Measurements from ENCODE around the gene PRKN.

Gene PRKN

DNA sequence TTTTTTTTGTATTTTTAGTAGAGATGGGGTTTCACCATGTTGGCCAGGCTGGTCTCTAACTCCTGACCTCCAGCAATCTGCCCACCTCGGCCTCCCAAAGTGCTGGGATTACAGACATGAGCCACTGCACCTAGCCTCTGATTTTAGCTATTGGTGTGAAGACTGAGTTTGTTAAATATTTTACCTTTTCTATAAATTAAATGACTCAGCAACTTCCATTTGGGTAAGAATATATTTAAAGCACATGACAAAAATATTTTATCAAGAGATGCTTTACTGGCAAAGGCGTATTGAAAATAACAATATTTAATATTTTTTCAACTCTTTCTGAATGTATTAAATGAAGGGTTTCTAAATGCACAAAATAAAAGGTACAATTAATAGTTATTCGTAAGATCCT lies 1295.0 kb downstream of the PRKN start:
- Histone ChIP-seq H3K27me3 (ENCODE audit: control insufficient read depth, insufficient read depth, low read length, poor library complexity, severe bottlenecking) (no peaks in the 10 kb centered on the region), H3K4me3 (ENCODE audit: insufficient read depth, low read depth, low read length) (no peak overlapping the region), H3K27ac (ENCODE audit: insufficient read depth, low read depth, low read length, poor library complexity, severe bottlenecking) (no peak overlapping the region), H3K4me1 (ENCODE audit: control insufficient read depth, insufficient read depth, low read length) (peaks cover 6% of the 10 kb centered on the region), H3K9me3 (ENCODE audit: control insufficient read depth, low read length) (no peaks in the 10 kb centered on the region), H3K36me3 (ENCODE audit: control insufficient read depth, insufficient read depth, low read length) (no peaks in the 10 kb centered on the region)
- WGBS, 2 experiments = 92 to 100% methylated on average over 1 to 2 of the region's 3 CpGs

- 84 to 93% methylated on average over 1 to 3 of the region's 3 CpGs for WGBS, 2 experiments
- no peaks in the 10 kb centered on the region for H3K36me3 ChIP-seq (ENCODE audit: control insufficient read depth, insufficient read depth, low read length)
- H3K27me3 ChIP-seq (ENCODE audit: control insufficient read depth, insufficient read depth, low read length, poor library complexity, severe bottlenecking) = no peaks in the 10 kb centered on the region
These were observed 1297.6 kb downstream of the PRKN start for GRCh38 chr6:161429921-161430490.

DNA sequence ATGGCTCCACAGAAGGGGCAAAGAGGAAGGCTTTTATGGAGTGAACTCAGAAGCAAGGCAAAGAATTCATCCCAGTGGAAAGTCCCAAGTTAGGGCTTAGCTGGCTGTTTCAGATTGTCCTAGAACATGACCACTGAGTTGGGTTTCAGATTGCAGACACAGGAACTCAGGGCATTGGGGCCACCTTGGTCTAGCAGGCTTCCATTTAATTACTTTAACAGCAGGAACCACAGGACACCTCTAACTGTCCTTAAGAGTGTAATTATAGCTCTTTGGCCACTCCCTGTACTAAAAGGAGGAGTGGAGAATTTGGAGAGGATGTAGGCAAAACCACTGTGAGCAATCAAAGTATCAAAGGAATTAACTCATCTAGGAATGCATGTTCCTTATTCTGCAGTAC lies 1303.1 kb downstream of the PRKN start:
- Histone ChIP-seq H3K9me3 (ENCODE audit: control insufficient read depth, low read length) (no peaks in the 10 kb centered on the region), H3K4me3 (ENCODE audit: insufficient read depth, low read depth, low read length) (no peak overlapping the region), H3K4me1 (ENCODE audit: control insufficient read depth, insufficient read depth, low read length) (no peaks in the 10 kb centered on the region), H3K27me3 (ENCODE audit: control insufficient read depth, insufficient read depth, low read length, poor library complexity, severe bottlenecking) (no peaks in the 10 kb centered on the region), H3K27ac (ENCODE audit: insufficient read depth, low read depth, low read length, poor library complexity, severe bottlenecking) (no peak overlapping the region), H3K36me3 (ENCODE audit: control insufficient read depth, insufficient read depth, low read length) (no peaks in the 10 kb centered on the region)

More at GRCh38 chr6:161429921-161430490, 1297.6 kb downstream of the PRKN start:
- H3K27ac ChIP-seq (ENCODE audit: insufficient read depth, low read depth, low read length, poor library complexity, severe bottlenecking) = no peak overlapping the region
- H3K4me3 ChIP-seq (ENCODE audit: insufficient read depth, low read depth, low read length) = no peak overlapping the region
- no peaks in the 10 kb centered on the region for H3K9me3 ChIP-seq (ENCODE audit: control insufficient read depth, low read length)
- peaks cover 6% of the 10 kb centered on the region for H3K4me1 ChIP-seq (ENCODE audit: control insufficient read depth, insufficient read depth, low read length)

DNA sequence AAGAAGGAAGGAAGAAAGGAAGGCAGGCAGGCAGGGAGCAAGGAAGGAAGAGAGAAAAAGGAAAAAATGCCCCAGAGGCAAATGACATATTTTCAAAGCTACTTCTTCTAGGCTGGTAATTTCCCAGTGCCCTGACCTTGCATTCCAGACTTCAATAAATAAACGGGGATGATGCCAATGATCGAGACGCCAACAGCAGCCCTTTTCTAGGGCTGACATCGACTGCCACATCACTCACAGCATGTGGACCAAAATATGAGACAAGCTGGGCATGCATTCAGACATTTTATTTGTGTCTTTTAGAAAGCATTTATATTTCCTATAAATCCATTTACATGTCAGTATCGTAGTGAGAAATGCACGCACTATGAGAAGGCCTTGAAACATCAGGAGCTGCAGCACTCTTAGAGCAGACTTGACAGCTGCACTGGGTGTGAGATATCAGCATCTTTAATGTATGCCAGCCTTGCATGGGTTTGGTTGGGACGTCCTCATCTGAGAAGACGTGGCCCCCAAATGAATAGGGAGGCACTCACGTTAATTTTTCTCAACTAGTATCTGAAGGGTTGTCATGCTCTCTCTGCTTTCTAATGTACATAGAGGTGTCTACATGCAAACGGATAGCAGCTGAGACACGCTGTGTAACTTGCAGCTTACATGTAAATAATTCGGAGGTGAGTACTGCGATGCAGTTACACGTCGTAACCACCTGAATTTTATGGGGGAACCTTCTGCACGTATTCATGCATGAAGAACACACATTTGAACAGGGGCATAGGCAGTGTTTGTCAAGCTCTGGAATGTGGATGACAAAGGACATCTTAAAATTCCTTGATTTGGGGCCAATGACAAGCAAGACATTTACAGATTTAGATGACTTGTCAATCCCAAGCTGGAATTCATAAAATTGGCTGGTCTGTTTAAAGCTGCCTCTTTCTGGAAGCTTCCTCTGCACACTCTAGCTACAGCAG lies 1304.6 kb downstream of the PRKN start:
- Histone ChIP-seq H3K36me3 (ENCODE audit: control insufficient read depth, insufficient read depth, low read length) (no peaks in the 10 kb centered on the region), H3K9me3 (ENCODE audit: control insufficient read depth, low read length) (no peaks in the 10 kb centered on the region), H3K4me1 (ENCODE audit: control insufficient read depth, insufficient read depth, low read length) (peaks cover 5% of the 10 kb centered on the region), H3K4me3 (ENCODE audit: insufficient read depth, low read depth, low read length) (no peak overlapping the region), H3K27me3 (ENCODE audit: control insufficient read depth, insufficient read depth, low read length, poor library complexity, severe bottlenecking) (no peaks in the 10 kb centered on the region), H3K27ac (ENCODE audit: insufficient read depth, low read depth, low read length, poor library complexity, severe bottlenecking) (no peak overlapping the region)
- 92 to 97% methylated on average over 16 of the region's 16 CpGs for WGBS, 2 experiments

- Histone ChIP-seq H3K4me3 (ENCODE audit: insufficient read depth, low read depth, low read length) (no peak overlapping the region), H3K36me3 (ENCODE audit: control insufficient read depth, insufficient read depth, low read length) (no peaks in the 10 kb centered on the region), H3K27me3 (ENCODE audit: control insufficient read depth, insufficient read depth, low read length, poor library complexity, severe bottlenecking) (no peaks in the 10 kb centered on the region), H3K9me3 (ENCODE audit: control insufficient read depth, low read length) (no peaks in the 10 kb centered on the region), H3K27ac (ENCODE audit: insufficient read depth, low read depth, low read length, poor library complexity, severe bottlenecking) (no peak overlapping the region), H3K4me1 (ENCODE audit: control insufficient read depth, insufficient read depth, low read length) (peaks cover 22% of the 10 kb centered on the region)
- WGBS, 2 experiments = 45 to 54% methylated on average over 7 of the region's 7 CpGs
These were observed 1309.1 kb downstream of the PRKN start for GRCh38 chr6:161418463-161418945.

- Histone ChIP-seq H3K9me3 (ENCODE audit: control insufficient read depth, low read length) (no peaks in the 10 kb centered on the region), H3K27me3 (ENCODE audit: control insufficient read depth, insufficient read depth, low read length, poor library complexity, severe bottlenecking) (no peaks in the 10 kb centered on the region), H3K27ac (ENCODE audit: insufficient read depth, low read depth, low read length, poor library complexity, severe bottlenecking) (no peak overlapping the region), H3K4me3 (ENCODE audit: insufficient read depth, low read depth, low read length) (no peak overlapping the region), H3K36me3 (ENCODE audit: control insufficient read depth, insufficient read depth, low read length) (no peaks in the 10 kb centered on the region), H3K4me1 (ENCODE audit: control insufficient read depth, insufficient read depth, low read length) (peaks cover 23% of the 10 kb centered on the region)
- 40 to 47% methylated on average over 8 of the region's 8 CpGs for WGBS, 2 experiments
These were observed 1309.7 kb downstream of the PRKN start for GRCh38 chr6:161417717-161418462.

- H3K27me3 ChIP-seq (ENCODE audit: control insufficient read depth, insufficient read depth, low read length, poor library complexity, severe bottlenecking) = no peaks in the 10 kb centered on the region
- no peak overlapping the region for H3K4me3 ChIP-seq (ENCODE audit: insufficient read depth, low read depth, low read length)
- WGBS, 2 experiments = 71 to 78% methylated on average over 14 of the region's 17 CpGs
- H3K4me1 ChIP-seq (ENCODE audit: control insufficient read depth, insufficient read depth, low read length) = peaks cover 23% of the 10 kb centered on the region
- no peak overlapping the region for H3K27ac ChIP-seq (ENCODE audit: insufficient read depth, low read depth, low read length, poor library complexity, severe bottlenecking)
- H3K36me3 ChIP-seq (ENCODE audit: control insufficient read depth, insufficient read depth, low read length) = no peaks in the 10 kb centered on the region
- no peaks in the 10 kb centered on the region for H3K9me3 ChIP-seq (ENCODE audit: control insufficient read depth, low read length)
These were observed 1312.2 kb downstream of the PRKN start for GRCh38 chr6:161415302-161415855.

- H3K9me3 ChIP-seq (ENCODE audit: control insufficient read depth, low read length) = no peaks in the 10 kb centered on the region
- H3K27ac ChIP-seq (ENCODE audit: insufficient read depth, low read depth, low read length, poor library complexity, severe bottlenecking) = no peak overlapping the region
- 89 to 90% methylated on average over 9 of the region's 9 CpGs for WGBS, 2 experiments
- no peaks in the 10 kb centered on the region for H3K27me3 ChIP-seq (ENCODE audit: control insufficient read depth, insufficient read depth, low read length, poor library complexity, severe bottlenecking)
- no peaks in the 10 kb centered on the region for H3K36me3 ChIP-seq (ENCODE audit: control insufficient read depth, insufficient read depth, low read length)
- H3K4me1 ChIP-seq (ENCODE audit: control insufficient read depth, insufficient read depth, low read length) = peaks cover 28% of the 10 kb centered on the region
- H3K4me3 ChIP-seq (ENCODE audit: insufficient read depth, low read depth, low read length) = no peak overlapping the region
These were observed 1312.9 kb downstream of the PRKN start for GRCh38 chr6:161414707-161415106.

- no peak overlapping the region for H3K27ac ChIP-seq (ENCODE audit: insufficient read depth, low read depth, low read length, poor library complexity, severe bottlenecking)
- H3K4me3 ChIP-seq (ENCODE audit: insufficient read depth, low read depth, low read length) = no peak overlapping the region
- no peaks in the 10 kb centered on the region for H3K27me3 ChIP-seq (ENCODE audit: control insufficient read depth, insufficient read depth, low read length, poor library complexity, severe bottlenecking)
- no peaks in the 10 kb centered on the region for H3K9me3 ChIP-seq (ENCODE audit: control insufficient read depth, low read length)
- H3K4me1 ChIP-seq (ENCODE audit: control insufficient read depth, insufficient read depth, low read length) = peaks cover 28% of the 10 kb centered on the region
- WGBS, 2 experiments = 93% methylated on average over 11 of the region's 11 CpGs
- no peaks in the 10 kb centered on the region for H3K36me3 ChIP-seq (ENCODE audit: control insufficient read depth, insufficient read depth, low read length)
These were observed 1313.4 kb downstream of the PRKN start for GRCh38 chr6:161414180-161414579.
